Mesenteric fat pad (tissue), 1 donor: ENCODE data around the gene ACOT11. TPM values are rescaled to one million over a fixed set of nuclear protein-coding genes. Genes with fewer than 3 reads are reported as not detected.
A peak's percentile ranks its signal among the peaks of the same experiment; 100 is the strongest.
"Not testable (repeated sequence)": the region's sequence is repeated elsewhere in the genome, so short reads cannot be mapped to it uniquely, and the experiment has no call there.

ENCODE experiments used
- DNase-seq: peaks from one replicate; pipeline ENCODE4 v3.0.0-alpha.2; 2020; ENCODE audit warnings: low spot score
- long read RNA-seq: library from polyadenylated mRNA; unstranded; transcript quantifications from one replicate; pipeline ENCODE4 v2.0.0, GENCODE V29; 2020
- total RNA-seq: library from RNA; stranded (reverse); fragmentation: NEBNext Ultra II Directional; extraction: Animal tissue kit (Norgen Biotek cat#: 25700); gene quantifications from one replicate; pipeline ENCODE4 v1.2.1, GENCODE V29; 2021
- donor health status: DM: yes; HTN: yes; CAD: no.

Gene ACOT11
- total RNA-seq: 3.6 TPM
- long read RNA-seq, partial matches to known transcripts: 2 of 13 reads
- long read RNA-seq, other reads (novel, unspliced or antisense): 11 of 13 reads

GRCh38 chr1:54547601-54548388, at the start of gene ACOT11:
Gene ACOT11, plus strand, starts transcription at chr1:54548228. Its CDS starts 82 bp downstream, at chr1:54548310.
- DNase-seq: peak; percentile 90

GRCh38 chr1:54498383-54499096, 49.5 kb upstream of the ACOT11 start:
- no peak for DNase-seq

GRCh38 chr1:54499097-54499359, 49.0 kb upstream of the ACOT11 start:
- DNase-seq: no peak

GRCh38 chr1:54499360-54500106, 48.5 kb upstream of the ACOT11 start:
- no peak for DNase-seq

GRCh38 chr1:54500107-54500431, 48.0 kb upstream of the ACOT11 start:
- no peak for DNase-seq

GRCh38 chr1:54501849-54502248, 46.2 kb upstream of the ACOT11 start:
- no peak for DNase-seq

GRCh38 chr1:54502342-54502741, 45.7 kb upstream of the ACOT11 start:
- no peak for DNase-seq

GRCh38 chr1:54506594-54506993, 41.4 kb upstream of the ACOT11 start:
- no peak for DNase-seq

- DNase-seq: no peak
Observed at GRCh38 chr1:54507033-54507870, 40.8 kb upstream of the ACOT11 start.

- DNase-seq: no peak
Observed at GRCh38 chr1:54510715-54511270, 37.2 kb upstream of the ACOT11 start.

GRCh38 chr1:54513921-54514580, 34.0 kb upstream of the ACOT11 start:
- DNase-seq: not testable (repeated sequence)

- no peak for DNase-seq
Observed at GRCh38 chr1:54516249-54516920, 31.6 kb upstream of the ACOT11 start.

- DNase-seq: no peak
Observed at GRCh38 chr1:54517496-54517895, 30.5 kb upstream of the ACOT11 start.

- no peak for DNase-seq
Observed at GRCh38 chr1:54518489-54518888, 29.5 kb upstream of the ACOT11 start.

- no peak for DNase-seq
Observed at GRCh38 chr1:54519709-54520108, 28.3 kb upstream of the ACOT11 start.

GRCh38 chr1:54520631-54521321, 27.3 kb upstream of the ACOT11 start:
- no peak for DNase-seq

- not testable (repeated sequence) for DNase-seq
Observed at GRCh38 chr1:54526565-54526964, 21.5 kb upstream of the ACOT11 start.

GRCh38 chr1:54528613-54529012, 19.4 kb upstream of the ACOT11 start:
- DNase-seq: no peak

GRCh38 chr1:54532033-54532432, 16.0 kb upstream of the ACOT11 start:
- DNase-seq: no peak
